Measurements from ENCODE around the gene RAB5B.

DNA sequence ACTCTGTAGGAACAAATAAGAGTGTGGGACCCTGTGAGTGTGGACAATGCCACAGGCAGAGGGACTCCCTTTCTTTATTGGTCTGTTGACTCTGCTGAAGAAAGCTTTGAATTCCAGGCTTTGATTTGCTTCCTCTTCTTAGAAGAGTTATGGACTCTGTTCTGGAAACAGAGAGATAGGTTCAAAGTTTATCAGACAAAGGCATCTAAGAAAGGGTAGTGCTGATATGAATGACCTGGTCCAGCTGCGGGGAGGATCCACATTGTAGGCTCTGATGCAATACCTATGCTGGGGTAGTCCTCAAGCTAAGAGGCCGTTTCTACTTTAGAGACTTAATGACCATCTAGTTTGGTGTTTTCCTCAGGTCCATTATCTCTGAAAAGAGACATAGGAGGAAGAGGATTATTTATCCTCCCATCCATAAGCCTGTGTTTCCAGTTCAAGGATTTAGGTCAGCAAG, 36.3 kb downstream of the RAB5B start:
- TF ChIP-seq CTCF (conservative IDR thresholded peaks at IDR 0.05 in 1 of 2, IDR thresholded peaks at IDR 0.05 in 1 of 2; ENCODE audit: extremely low read depth in 1 of 2, insufficient read depth in 1 of 2, low read depth in 1 of 2, low read length in 2 of 2) = no peak
- no peak for TF ChIP-seq EZH2 (IDR thresholded peaks at IDR 0.05; ENCODE audit: borderline replicate concordance, low read length)

Measured in mammary epithelial cell (primary cell).